Hepatic stellate cell (primary cell): Measurements from ENCODE around the gene TK1.
"Not testable (repeated sequence)": the region's sequence is repeated elsewhere in the genome, so short reads cannot be mapped to it uniquely, and the experiment has no call there.

Experiments used
- DNase-seq: peaks from one replicate; pipeline ENCODE4 v3.0.0; 2011; ENCODE audit warnings: low spot score

TK1 gene, protein sequence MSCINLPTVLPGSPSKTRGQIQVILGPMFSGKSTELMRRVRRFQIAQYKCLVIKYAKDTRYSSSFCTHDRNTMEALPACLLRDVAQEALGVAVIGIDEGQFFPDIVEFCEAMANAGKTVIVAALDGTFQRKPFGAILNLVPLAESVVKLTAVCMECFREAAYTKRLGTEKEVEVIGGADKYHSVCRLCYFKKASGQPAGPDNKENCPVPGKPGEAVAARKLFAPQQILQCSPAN

DNA sequence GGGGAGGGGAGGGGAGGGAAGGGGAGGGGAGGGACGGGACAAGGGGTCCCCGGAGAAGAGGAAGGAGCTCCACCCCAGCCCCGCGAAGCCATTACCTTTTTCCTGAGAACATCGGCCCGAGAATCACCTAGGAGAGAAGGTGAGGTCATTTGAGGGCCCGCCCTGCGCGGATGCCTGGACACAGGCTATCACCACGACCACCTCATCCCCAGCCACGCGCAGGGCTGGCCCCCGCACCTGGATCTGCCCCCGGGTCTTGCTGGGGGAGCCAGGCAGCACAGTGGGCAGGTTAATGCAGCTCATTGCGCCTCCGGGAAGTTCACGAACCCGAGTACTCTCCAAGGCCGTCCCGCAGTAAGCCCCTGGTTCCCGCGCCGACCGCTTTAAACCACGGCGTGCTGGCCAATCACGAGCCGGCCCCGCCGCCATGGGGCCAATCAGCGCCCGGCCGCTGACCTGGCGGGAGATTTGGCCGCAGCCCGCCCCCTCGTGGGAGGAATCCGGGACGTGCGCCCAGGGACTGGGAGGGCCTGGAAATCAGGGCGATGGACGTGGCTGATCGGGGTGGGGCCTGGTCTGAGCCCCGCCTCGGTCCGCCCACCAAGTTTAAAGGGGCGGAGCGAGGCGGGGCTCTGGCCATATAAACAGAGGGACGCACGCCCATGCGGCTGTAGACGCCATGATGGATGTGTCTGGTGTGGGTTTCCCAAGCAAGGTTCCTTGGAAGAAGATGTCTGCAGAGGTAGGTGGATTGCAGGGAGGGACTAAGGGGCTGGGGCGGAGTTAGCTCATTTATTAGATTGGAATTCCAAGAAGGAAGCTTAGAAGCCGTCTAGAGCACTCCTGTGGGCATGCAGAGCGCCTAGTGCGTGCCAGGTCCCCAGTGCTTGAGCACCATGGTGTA is at the start of gene TK1, which contains the start of gene AFMID:
Gene TK1 (minus strand): TSS at position 361 of the 904 bp plus-strand sequence. CDS start 58 bp downstream, at position 303.
Gene AFMID (plus strand): TSS at position 671 of the 904 bp plus-strand sequence. CDS start 9 bp downstream, at position 680.
- peak; percentile 100 for DNase-seq

DNA sequence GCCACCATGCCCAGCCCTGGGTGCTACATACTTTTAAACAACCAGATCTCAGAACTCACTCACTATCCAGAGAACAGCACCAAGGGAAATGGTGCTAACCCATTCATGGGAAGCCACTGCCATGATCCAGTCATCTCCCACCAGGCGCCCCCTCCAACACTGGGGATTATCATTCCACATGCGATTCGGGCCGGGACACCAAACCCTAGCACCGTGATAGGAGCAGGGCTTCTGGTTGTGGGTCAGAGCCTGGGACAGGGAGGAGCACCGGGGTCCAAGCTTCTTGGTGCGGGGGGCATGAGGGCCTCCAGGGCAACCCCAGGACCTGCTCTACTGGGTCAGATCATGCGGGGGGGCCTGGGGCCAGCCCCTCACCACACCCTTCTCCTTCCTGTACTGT is 49.0 kb upstream of the TK1 start:
- no peak for DNase-seq

DNA sequence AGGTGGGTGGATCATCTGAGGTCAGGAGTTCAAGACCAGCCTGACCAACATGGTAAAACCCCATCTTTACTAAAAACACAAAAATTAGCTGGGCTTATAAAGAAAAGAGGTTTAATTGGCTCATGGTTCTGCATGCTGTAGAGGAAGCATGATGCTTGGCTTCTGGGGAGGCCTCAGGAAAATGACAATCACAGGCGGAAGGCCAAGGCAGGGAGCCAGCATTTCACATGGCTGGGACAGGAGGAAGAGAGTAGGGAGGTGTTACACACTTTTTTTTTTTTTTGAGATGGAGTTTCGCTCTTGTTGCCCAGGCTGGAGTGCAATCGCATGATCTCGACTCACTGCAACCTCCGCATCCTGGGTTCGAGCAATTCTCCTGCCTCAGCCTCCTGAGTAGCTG is 48.2 kb upstream of the TK1 start:
- DNase-seq = not testable (repeated sequence)

DNA sequence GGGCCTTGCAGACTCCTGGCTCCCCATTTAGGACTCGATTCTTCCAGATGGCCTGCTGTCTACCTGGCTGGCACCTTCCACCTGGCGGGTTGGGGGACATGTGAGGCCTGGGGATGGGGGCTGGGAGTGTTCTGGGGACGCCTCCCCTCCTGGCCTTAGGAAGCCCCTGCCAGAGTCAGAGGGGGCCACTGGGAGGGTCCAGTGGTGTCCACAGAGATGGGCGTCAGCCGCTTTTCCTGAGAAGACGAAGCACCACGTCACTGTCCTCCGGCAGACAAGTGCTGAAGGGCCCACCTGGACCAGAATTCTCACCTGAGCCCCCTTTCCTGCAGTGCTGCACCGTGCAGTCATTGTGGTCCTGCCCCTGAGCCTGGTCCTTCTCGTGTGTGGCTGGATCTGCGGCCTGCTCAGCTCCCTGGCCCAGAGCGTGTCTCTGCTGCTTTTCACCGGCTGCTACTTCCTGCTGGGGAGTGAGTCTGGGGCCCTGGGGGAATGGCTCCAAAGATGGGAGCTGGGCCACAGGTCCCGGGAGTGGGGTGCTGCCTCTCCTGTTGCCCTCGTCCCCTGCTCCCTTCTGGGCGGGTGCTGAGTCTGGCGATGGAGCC is 47.5 kb upstream of the TK1 start:
- DNase-seq = no peak

DNA sequence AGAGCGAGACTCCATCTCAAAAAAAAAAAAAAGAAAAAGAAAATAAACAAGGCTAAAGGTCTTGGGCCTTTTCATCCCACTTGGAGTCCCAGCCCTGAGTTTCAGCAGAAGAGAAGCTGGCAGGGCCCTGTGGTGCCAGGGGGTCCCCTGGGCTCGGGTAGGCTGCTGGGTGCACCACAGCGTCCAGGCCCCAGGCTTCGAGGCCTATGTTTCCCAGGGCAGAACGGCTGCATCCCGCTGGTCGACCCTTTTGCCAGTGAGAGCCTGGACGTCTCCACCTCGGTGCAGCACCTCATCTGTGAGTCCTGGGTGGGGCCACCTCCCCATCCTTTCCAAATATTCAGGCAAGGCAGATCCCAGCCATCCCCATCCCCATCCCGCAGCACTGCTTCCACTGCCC is 46.8 kb upstream of the TK1 start:
- DNase-seq = no peak

DNA sequence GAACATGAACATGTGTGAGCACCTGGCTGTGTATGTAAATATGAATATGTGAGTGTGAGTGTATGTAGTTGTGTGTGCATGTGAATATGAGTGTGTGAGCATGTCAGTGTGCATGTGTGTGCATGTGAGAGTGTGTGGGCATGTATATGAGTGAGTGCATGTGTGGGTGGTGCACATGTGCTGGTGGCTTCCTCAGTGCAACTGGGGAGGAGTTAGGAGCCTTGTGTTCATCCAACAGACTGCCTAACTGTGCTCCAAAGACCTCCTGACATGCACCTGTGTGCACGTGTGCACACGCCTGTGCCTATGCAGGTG is 46.0 kb upstream of the TK1 start:
- no peak for DNase-seq

DNA sequence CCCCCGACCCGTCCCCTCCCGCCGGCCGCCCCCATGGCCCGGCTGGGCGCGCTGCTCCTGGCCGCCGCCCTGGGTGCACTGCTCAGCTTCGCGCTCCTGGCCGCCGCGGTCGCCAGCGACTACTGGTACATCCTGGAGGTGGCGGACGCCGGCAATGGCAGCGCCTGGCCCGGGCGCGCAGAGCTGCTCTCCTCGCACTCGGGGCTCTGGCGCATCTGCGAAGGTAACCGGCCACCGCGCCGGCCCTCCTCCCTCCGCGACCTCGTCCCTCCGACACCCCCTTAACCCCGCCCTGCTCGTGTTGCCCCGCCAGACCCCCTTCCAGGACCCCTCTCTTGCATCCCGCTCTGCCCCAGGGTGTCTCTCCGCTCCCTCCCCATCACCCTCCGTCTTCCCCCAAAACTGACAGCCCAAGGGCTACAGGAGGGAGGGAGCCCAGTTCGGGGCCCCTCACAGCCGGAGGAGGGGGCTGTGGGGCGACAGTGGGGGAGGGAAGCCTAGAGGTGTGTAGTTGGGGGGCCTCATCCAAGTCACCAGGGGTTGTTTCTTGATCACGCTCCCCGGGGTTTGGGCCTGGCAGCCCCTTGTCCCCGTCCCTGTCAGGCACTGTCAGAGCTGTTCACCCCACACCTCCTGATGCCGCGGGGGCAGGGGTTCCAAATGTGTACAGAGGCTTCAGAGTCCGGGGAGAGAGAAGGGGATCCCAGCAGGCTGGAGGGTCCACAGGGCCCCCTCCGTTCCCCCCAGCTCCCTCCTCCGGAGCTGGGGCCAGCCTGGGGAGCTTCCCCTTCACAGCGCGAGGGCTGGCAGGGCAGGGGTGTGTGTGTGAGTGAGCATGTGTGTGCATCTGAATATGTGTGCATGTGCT is 45.4 kb upstream of the TK1 start:
- DNase-seq = no peak

DNA sequence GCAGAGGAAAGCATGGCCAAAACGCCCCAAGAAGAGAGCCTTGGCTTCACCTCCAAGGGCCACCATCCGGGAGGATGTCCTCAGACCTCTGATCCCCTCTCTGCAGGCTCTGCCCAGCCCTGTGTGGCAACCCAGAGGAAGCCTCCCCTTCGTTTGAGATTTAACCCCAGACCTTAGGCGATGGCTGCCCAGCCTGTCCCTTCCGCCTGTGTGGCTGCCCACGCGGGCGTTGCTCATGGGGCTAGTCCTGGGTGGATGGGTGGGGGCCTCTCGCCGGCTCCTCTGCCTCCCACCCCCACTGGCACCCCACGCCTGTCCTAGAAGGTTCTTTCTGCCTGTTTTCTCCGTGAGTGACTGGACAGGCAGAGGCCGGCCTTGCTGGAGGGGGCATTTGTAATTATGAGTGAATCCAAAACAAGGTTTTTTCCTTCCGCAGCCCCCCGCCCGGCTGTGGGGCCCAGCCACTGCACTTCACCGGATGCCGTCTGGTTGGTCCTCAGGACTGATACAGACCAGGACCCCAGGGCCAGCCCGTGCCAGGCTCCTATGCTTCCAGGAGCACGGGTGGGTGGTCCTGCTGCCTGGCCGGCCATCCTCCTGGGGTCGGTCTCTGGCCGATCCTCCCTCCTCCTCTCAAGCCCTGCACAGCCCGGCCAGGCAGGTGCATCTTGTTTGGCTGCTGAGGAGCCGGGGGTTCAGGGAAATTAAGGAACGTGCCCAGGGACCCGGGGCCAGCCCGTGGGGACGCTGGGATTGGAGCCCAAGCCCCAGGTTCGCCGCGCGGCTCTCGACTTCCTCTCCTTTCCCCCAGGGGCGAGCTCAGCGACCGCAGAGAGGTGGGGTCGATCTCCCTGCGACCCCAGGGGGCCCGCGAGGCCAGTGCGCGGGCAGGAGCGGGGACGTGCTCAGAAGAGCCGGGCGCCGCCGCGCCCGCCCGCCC is 44.4 kb upstream of the TK1 start, which contains the start of gene TMEM235:
Gene TMEM235 (plus strand): TSS at position 636 of the 940 bp plus-strand sequence. CDS start 393 bp downstream, outside the sequence.
- no peak for DNase-seq

DNA sequence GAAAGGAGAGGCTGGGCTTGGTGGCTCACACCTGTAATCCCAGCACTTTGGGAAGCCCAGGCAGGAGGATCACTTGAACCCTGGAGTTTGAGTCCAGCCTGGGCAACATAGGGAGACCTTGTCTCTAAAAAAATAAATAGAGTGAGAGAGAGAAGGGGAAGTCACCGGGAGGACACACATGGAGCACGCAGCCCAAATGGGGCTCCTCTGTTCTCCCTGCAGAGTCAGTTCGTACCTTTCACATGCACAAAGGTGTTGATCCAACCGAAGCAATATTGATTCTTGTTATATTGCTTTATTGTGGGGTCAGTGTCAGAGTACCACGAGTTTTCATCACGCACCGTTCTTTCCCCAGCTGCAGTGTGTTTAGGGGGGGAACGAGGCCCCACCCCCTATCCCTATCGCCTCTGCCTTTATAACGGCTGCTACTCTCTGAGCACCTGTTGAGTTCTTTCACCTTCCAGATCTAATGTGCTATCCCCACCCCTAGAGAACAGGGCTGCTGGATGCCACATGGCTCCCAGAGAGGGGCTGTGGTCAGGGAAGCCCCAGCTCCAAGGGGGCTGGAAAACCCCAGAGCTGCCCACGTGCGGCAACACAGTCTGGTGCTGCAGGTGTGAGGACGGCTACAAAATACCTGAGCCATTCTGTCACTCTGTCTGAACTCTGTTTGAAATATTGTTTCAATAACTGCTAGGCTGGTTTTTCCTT is 43.6 kb upstream of the TK1 start:
- no peak for DNase-seq

DNA sequence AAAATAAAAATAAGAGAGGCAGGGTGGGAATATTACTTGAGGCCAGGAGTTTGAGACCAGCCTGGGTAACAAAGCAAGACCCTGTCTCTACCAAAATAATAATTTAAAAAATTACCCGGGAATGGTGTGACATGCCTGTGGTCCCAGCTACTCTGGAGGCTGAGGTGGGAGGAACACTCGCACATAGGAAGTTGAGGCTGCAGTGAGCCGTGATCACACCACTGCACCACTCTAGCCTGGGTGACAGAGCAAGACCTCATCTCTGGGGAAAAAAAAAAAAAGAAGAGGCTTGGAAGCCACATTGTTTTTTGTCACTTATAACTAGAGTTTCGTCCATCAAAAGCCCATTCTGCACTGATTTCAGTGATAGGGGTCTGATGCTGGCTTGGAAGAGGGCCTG is 41.3 kb upstream of the TK1 start:
- DNase-seq = no peak

DNA sequence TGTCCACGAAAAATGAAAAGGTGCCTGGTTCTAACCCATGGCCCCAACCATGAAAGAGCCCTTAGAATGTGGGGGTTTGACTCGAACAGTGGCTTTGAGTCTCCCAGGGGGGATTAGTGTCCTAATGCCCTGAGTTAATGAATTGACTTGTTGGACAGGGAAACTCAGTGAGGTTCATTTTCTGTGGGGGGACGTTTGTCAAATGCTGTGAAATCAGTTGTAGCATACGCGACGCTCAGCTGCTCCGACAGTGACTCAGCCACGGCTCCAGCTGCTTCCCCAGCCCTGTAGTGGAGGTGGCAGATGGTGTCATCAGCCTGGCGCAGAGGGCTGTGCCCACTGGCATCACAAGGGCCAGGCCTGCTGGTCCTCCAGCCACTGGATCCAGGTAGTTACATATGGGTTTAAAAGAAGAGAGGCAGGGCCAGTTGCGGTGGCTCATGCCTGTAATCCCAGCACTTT is 40.6 kb upstream of the TK1 start:
- DNase-seq = no peak

DNA sequence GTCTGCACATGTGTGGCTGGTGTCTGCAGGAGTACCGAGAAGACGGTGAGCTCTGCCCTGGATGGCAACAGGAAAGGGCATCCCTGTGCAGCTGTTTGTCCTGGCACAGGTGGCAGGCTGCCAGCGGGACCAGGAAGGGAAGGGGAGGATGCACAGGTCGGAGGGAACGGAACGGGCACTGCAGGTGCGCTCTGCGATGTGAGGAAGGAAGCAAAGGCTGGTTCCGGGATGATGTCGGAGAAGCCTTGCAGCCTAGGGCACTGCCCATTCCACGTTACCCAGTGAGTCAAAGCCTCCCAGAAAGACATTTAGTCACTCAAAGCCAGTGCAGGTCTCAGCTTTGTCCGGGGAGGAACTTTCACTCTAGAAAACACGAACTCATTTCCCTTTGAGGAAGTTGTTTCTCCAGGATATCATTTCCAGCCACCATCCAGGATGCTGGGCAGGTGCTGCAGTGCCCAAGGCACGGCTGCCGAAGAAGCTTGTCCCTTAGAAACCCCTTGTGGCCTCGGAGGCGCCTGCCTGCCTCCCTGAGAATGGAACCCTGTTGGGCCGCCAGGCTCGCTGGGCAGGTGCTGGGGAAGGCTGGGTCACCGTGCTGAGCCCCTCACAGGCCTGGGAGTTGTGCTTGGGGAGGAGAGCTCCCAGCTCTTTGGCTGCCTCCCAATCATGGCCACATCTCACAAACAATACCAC is 40.1 kb upstream of the TK1 start:
- no peak for DNase-seq

DNA sequence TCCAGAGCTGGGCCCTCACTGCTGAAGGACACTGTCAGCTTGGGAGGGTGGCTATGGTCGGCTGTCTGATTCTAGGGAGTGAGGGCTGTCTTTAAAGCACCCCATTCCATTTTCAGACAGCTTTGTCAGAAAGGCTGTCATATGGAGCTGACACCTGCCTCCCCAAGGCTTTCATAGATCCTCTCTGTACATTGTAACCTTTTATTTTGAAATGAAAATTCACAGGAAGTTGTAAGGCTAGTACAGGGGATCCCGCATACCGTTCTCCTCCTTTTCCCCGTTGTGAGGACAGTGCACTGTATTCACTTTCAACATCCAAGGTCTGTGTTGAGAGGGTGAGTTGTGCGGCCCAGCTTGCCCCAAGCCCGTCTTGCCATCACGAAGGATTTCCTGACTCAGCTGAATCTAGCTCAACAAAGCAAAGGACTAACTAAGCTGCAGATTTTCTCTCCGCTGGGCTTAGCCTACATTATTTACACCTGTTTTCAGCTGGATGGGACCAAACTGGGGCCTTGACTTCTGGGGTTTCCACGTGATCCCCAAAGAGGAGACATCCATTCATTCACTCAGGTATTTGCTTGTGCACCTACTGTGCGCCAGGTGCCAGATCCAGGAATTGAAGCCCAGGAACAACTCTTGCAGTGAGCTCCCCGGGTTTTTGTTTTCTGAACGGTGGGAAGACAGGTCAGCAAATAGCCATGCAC is 39.4 kb upstream of the TK1 start:
- DNase-seq = no peak

DNA sequence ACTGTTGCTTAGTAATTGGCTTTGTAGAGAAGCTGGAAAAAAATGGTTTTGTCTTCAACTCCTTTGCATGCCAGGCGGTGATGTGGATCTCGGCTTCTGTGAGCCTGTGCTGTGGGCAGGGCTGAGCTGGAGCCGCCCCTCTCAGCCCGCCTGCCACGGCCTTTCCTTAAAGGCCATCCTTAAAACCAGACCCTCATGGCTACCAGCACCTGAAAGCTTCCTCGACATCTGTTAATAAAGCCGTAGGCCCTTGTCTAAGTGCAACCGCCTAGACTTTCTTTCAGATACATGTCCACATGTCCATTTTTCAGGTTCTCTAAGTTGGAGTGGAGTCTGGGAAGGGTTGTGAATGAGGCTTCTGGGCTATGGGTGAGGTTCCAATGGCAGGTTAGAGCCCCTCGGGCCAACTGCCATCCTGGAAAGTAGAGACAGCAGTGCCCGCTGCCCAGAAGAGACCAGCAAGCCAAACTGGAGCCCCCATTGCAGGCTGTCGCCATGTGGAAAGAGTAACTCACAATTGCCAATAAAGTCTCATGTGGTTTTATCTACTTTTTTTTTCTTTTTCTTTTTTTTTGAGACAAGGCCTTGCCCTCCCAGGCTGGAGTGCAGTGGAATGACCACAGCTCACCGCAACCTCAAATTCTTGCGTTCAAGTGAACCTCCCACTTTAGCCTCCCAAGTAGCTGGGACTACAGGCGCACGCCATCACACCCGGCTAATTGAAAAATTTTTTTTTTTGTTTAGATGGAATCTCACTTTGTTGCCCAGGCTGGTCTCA is 38.4 kb upstream of the TK1 start:
- DNase-seq = no peak

DNA sequence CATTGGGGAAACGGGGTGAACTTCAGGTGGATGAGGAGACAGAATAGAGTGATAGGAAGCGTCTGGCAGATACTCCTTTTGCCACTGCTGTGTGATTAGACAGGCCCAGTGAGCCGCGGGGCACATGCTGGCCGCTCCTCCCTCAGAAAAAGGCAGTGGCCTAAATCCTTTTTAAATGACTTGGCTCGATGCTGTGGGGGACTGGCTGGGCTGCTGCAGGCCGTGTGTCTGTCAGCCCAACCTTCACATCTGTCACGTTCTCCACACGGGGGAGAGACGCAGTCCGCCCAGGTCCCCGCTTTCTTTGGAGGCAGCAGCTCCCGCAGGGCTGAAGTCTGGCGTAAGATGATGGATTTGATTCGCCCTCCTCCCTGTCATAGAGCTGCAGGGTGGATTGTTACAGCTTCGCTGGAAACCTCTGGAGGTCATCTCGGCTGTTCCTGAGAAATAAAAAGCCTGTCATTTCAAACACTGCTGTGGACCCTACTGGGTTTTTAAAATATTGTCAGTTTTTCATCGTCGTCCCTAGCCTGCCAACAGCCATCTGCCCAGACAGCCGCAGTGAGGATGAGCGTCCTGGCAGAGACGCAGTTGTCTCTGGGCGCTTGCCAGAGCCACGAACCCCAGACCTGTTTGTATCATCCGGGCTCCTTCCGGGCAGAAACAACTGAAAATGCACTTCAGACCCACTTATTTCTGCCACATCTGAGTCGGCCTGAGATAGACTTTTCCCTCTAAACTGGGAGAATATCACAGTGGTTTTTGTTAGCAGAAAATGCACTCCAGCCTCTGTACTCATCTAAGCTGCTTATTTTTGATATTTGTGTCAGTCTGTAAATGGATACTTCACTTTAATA is 37.6 kb upstream of the TK1 start:
- no peak for DNase-seq

DNA sequence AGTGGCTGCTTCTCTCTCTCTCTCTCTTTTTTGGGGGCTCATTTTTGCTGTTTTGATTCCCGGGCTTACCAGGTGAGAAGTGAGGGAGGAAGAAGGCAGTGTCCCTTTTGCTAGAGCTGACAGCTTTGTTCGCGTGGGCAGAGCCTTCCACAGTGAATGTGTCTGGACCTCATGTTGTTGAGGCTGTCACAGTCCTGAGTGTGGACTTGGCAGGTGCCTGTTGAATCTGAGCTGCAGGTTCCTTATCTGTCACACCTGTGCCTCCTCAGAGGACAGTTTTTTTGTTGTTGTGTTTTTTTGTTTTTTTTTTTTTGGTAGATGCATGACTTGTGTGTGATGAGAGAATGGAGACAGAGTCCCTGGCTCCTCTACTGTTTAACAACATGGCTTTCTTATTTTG is 36.9 kb upstream of the TK1 start:
- DNase-seq = no peak

DNA sequence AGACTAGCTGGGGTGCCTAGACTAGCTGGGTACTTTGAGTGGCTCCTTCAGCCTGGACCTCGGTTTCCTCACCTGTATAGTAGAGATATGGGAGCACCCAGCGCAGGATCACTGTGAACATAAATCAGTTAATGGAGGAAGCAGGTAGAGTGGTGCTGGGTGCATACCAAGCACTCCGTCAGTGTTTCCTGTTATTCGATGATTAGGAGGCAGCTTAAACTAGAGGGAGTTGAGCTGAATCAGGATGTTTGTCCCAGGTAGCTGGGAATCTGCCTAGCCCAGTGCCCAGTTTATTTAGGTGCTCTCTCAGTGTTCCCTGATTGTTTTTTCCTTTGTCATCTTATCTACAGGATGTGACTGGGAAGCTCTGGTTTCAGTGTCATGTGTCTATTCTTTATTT is 36.2 kb upstream of the TK1 start:
- no peak for DNase-seq
